IMR-90 (cell line): ENCODE data around the gene CCL2. TPM values are rescaled to one million over a fixed set of nuclear protein-coding genes. Genes with fewer than 3 reads are reported as not detected.

Experiments
- ATAC-seq: fragments of 200-7000 bp; cut with Tn5 transposase; 2 replicates; pipeline ENCODE4 v1.9.1; 2020; ENCODE audit warnings: low read depth, mild to moderate bottlenecking, moderate library complexity
- BruUV-seq: library from RNA; stranded (reverse); fragments of 400-500 nt; replicated peaks from 2 replicates; lab custom pipeline; 2021; lab: Mats Ljungman, UMichigan
- CTCF ChIA-PET: fragments of 300-600 bp; formaldehyde crosslinking; extraction: SDS; loops from one replicate; lab custom pipeline; 2021; ENCODE audit warnings: antibody characterized with exemption; lab: Yijun Ruan, JAX
- POLR2A ChIA-PET: fragments of 300-600 bp; sonication (Branson Sonifier 250); formaldehyde crosslinking; loops from one replicate; lab custom pipeline; 2022; ENCODE audit warnings: antibody characterized with exemption; ENCODE audit not compliant: unreplicated experiment; lab: Charles Lee
- DNase-seq: peaks from one replicate; pipeline ENCODE4 v3.0.0; 2013
- H2AFZ ChIP-seq: replicated peaks from 2 replicates; pipeline ENCODE3; 2013; ENCODE audit warnings: low read length, mild to moderate bottlenecking; ENCODE audit not compliant: poor library complexity
- H2AK5ac ChIP-seq: 2 replicates; pipeline ENCODE4 v1.6.1; 2013; ENCODE audit warnings: low read depth, low read length, inconsistent platforms
- H2AK9ac ChIP-seq: replicated peaks from 2 replicates; pipeline ENCODE3; 2013; ENCODE audit warnings: mild to moderate bottlenecking, low read depth, low read length, moderate library complexity; ENCODE audit not compliant: poor library complexity
- H2BK120ac ChIP-seq: 2 replicates; pipeline ENCODE4 v1.6.1; 2013; ENCODE audit warnings: low read depth, low read length, inconsistent platforms
- H2BK15ac ChIP-seq: 3 replicates; pipeline ENCODE4 v1.6.1; 2013; ENCODE audit warnings: low read depth, low read length, inconsistent platforms
- H2BK20ac ChIP-seq: 2 replicates; pipeline ENCODE4 v1.6.1; 2013; ENCODE audit warnings: low read depth, mild to moderate bottlenecking, inconsistent platforms, low read length, moderate library complexity
- H2BK5ac ChIP-seq: 2 replicates; pipeline ENCODE4 v1.6.1; 2013; ENCODE audit warnings: mild to moderate bottlenecking, low read depth, low read length, inconsistent platforms; ENCODE audit not compliant: poor library complexity, severe bottlenecking
- H3K14ac ChIP-seq: replicated peaks from 2 replicates; pipeline ENCODE4 v1.6.1; 2013; ENCODE audit warnings: low read depth, low read length, inconsistent platforms
- H3K18ac ChIP-seq: 2 replicates; pipeline ENCODE4 v1.6.1; 2013; ENCODE audit warnings: low read depth, low read length, control low read depth
- H3K23ac ChIP-seq: 2 replicates; pipeline ENCODE4 v1.6.1; 2013; ENCODE audit warnings: low read depth, low read length, inconsistent platforms
- H3K27ac ChIP-seq: 2 replicates; pipeline ENCODE4 v1.5.1; 2013; ENCODE audit warnings: mild to moderate bottlenecking, control low read depth, low read length; ENCODE audit not compliant: insufficient read depth
- H3K27me3 ChIP-seq: 2 replicates; pipeline ENCODE4 v1.6.1; 2013; ENCODE audit warnings: low read length; ENCODE audit not compliant: control insufficient read depth, insufficient read depth
- H3K36me3 ChIP-seq: 2 replicates; pipeline ENCODE4 v1.6.1; 2013; ENCODE audit warnings: low read length, mixed read lengths; ENCODE audit not compliant: control insufficient read depth, insufficient read depth
- H3K4ac ChIP-seq: 2 replicates; pipeline ENCODE4 v1.6.1; 2013; ENCODE audit warnings: low read depth, low read length, inconsistent platforms
- H3K4me1 ChIP-seq: 2 replicates; pipeline ENCODE4 v1.6.1; 2013; ENCODE audit warnings: low read length, mixed read lengths; ENCODE audit not compliant: control insufficient read depth, insufficient read depth
- H3K4me2 ChIP-seq: 2 replicates; pipeline ENCODE4 v1.6.1; 2013; ENCODE audit warnings: low read depth, mild to moderate bottlenecking, control low read depth, low read length, moderate library complexity
- H3K4me3 ChIP-seq: 2 replicates; pipeline ENCODE4 v1.5.1; 2013; ENCODE audit warnings: low read depth, mild to moderate bottlenecking, control low read depth, low read length, moderate library complexity; ENCODE audit not compliant: insufficient read depth
- H3K56ac ChIP-seq: 2 replicates; pipeline ENCODE4 v1.6.1; 2013; ENCODE audit warnings: low read length, inconsistent platforms; ENCODE audit not compliant: insufficient read depth; ENCODE audit errors: extremely low read depth
- H3K79me1 ChIP-seq, 2 experiments: 2 replicates each; pipeline ENCODE4 v1.6.1; 2013; ENCODE audit warnings: low read length in 2 of 2, inconsistent platforms in 1 of 2, low read depth in 1 of 2
- H3K9ac ChIP-seq: 2 replicates; pipeline ENCODE4 v1.6.1; 2013; ENCODE audit warnings: low read depth, low read length, control low read depth
- H3K9me1 ChIP-seq: 2 replicates; pipeline ENCODE4 v1.6.1; 2013; ENCODE audit warnings: low read length, inconsistent platforms; ENCODE audit not compliant: insufficient read depth
- H3K9me3 ChIP-seq: 2 replicates; pipeline ENCODE4 v1.6.1; 2013; ENCODE audit warnings: low read length; ENCODE audit not compliant: control insufficient read depth, insufficient read depth
- H4K20me1 ChIP-seq: 2 replicates; pipeline ENCODE4 v1.6.1; 2013; ENCODE audit warnings: low read length, inconsistent platforms; ENCODE audit not compliant: insufficient read depth
- H4K5ac ChIP-seq: 2 replicates; pipeline ENCODE4 v1.6.1; 2013; ENCODE audit warnings: mild to moderate bottlenecking, low read depth, low read length, control low read depth
- H4K8ac ChIP-seq, 2 experiments: 2 replicates each; pipeline ENCODE4 v1.6.1; 2013; ENCODE audit warnings: low read depth in 2 of 2, low read length in 2 of 2, control low read depth in 1 of 2, inconsistent platforms in 1 of 2
- H4K91ac ChIP-seq: 2 replicates; pipeline ENCODE4 v1.6.1; 2013; ENCODE audit warnings: low read depth, low read length, inconsistent platforms; ENCODE audit not compliant: insufficient read depth
- BHLHE40 ChIP-seq: fragments of 150-350 bp; IDR thresholded peaks from 2 replicates; pipeline ENCODE4 v1.6.1; 2016; ENCODE audit warnings: mild to moderate bottlenecking, low read depth, low read length
- CEBPB ChIP-seq: IDR thresholded peaks from 2 replicates; pipeline ENCODE4 v1.6.1; 2012; ENCODE audit warnings: low read depth, low read length, improper control_type of control experiment
- CHD1 ChIP-seq: IDR thresholded peaks from 2 replicates; pipeline ENCODE4 v1.6.1; 2012; ENCODE audit warnings: low read depth, low read length, improper control_type of control experiment
- FOS ChIP-seq: fragments of 150-350 bp; IDR thresholded peaks from 2 replicates; pipeline ENCODE4 v1.6.1; 2016; ENCODE audit warnings: low read depth, low read length
- MAFK ChIP-seq: IDR thresholded peaks from 2 replicates; pipeline ENCODE4 v1.6.1; 2012; ENCODE audit warnings: low read depth, low read length, improper control_type of control experiment
- MAZ ChIP-seq: IDR thresholded peaks from 2 replicates; pipeline ENCODE4 v1.6.1; 2012; ENCODE audit warnings: low read depth, mild to moderate bottlenecking, low read length, improper control_type of control experiment, moderate library complexity, borderline replicate concordance
- MXI1 ChIP-seq: IDR thresholded peaks from 2 replicates; pipeline ENCODE4 v1.6.1; 2012; ENCODE audit warnings: low read depth, mild to moderate bottlenecking, low read length, moderate library complexity, borderline replicate concordance
- NFE2L2 ChIP-seq: fragments of 150-350 bp; IDR thresholded peaks from 2 replicates; pipeline ENCODE4 v1.6.1; 2016; ENCODE audit warnings: low read depth, mild to moderate bottlenecking, low read length
- POLR2A ChIP-seq: IDR thresholded peaks from 2 replicates; pipeline ENCODE4 v1.6.1; 2012; ENCODE audit warnings: mild to moderate bottlenecking, low read depth, low read length
- RAD21 ChIP-seq: IDR thresholded peaks from 2 replicates; pipeline ENCODE4 v1.6.1; 2012; ENCODE audit warnings: low read length, improper control_type of control experiment
- RCOR1 ChIP-seq: IDR thresholded peaks from 2 replicates; pipeline ENCODE4 v1.6.1; 2012; ENCODE audit warnings: mild to moderate bottlenecking, low read length, improper control_type of control experiment; ENCODE audit not compliant: insufficient replicate concordance
- RFX5 ChIP-seq: IDR thresholded peaks from 2 replicates; pipeline ENCODE4 v1.8.0; 2012; ENCODE audit warnings: low read depth, mild to moderate bottlenecking, low read length, moderate library complexity
- SMC3 ChIP-seq: fragments of 150-350 bp; IDR thresholded peaks from 2 replicates; pipeline ENCODE4 v1.6.1; 2016; ENCODE audit warnings: low read depth, mild to moderate bottlenecking, antibody characterized with exemption, low read length, moderate library complexity
- WGBS, 2 experiments: methylation state at CpG; one replicate each; pipeline versions ENCODE4 v1.1.5 to v1.1.7; 2013; ENCODE audit warnings: missing lambda C conversion rate in 2 of 2; ENCODE audit not compliant: insufficient read length in 1 of 2; ENCODE audit errors: extremely low coverage in 2 of 2; 5-methylcytosine and 5-hydroxymethylcytosine counted together
- dilution Hi-C: fragments of 300-500 bp; cut with HindIII; formaldehyde crosslinking; loops from one replicate; pipeline ENCODE4 v1.14.3; 2018; ENCODE audit warnings: low sequenced_read_pairs; ENCODE audit not compliant: unreplicated experiment
- in situ Hi-C: fragments of 300-500 bp; cut with MboI; formaldehyde crosslinking; loops from 3 replicates; pipeline ENCODE4 v1.14.3; 2019; ENCODE audit warnings: low sequenced_read_pairs, inconsistent platforms, mixed read lengths
- intact Hi-C: fragments of 100-400 bp; cut with micrococcal nuclease; formaldehyde crosslinking; loops from 2 replicates; pipeline ENCODE4 v1.10.0; 2022
- polyA plus RNA-seq, 3 experiments: library from polyadenylated mRNA; depleted of rRNA; stranded (reverse); fragments of >200 nt; gene quantifications; 2 replicates each; pipeline ENCODE4 v1.2.3, GENCODE V29; 2012; ENCODE audit warnings: low replicate concordance in 1 of 3
- total RNA-seq: library from RNA; depleted of rRNA; stranded (reverse); fragments of >200 nt; gene quantifications from 2 replicates; pipeline ENCODE4 v1.2.3, GENCODE V29; 2012
- TF ChIP-seq, protein P1 (sequence below): fragments of 150-350 bp; IDR thresholded peaks from 2 replicates; pipeline ENCODE4 v1.6.1; 2016; ENCODE audit warnings: low read depth, mild to moderate bottlenecking, low read length, moderate library complexity, borderline replicate concordance
- TF ChIP-seq, protein P2 (sequence below): conservative IDR thresholded peaks from 2 replicates; pipeline ENCODE4 v1.5.1; 2012; ENCODE audit warnings: mild to moderate bottlenecking, low read depth, low read length, improper control_type of control experiment
- TF ChIP-seq, protein P3 (sequence below): fragments of 150-350 bp; IDR thresholded peaks from 2 replicates; pipeline ENCODE4 v1.6.1; 2017; ENCODE audit warnings: mild to moderate bottlenecking, antibody characterized with exemption, low read length, low read depth

The CCL2 gene
- total and polyA plus RNA-seq, 2 of the 4 experiments (the other 2 are of a cell fraction), result 103 to 206 TPM

DNA sequence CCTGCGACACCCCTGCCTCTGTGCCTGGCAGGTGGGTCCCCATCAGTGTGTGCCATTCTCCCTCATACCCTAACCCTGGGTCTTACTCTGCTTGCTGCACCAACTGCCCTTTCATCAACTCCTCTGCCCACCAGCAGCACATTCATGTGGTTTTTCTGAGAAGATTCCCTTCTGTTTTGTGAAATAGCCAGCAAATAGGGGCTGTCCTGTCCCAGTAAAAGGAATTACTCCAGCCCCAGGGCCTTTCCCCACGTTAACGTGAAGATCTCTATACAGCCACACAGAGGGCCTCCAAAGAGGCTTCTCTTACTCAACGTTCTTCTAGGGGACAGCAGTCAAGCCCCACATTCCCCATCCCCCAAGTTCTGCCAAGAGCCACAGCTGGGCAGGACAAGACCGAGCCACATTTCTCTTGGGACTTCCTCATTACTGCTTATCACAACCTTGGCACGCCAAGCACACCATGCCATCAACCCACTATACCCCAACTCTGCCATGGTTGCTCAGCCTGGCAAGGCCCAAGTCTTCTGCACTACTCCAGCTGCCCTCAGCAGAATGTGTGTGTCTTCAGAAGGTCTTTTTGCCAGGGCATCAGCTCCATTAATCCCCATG, 18.7 kb upstream of the CCL2 start:
- Histone ChIP-seq H2BK120ac (no peak overlapping the region), H4K20me1 (no peaks in the 10 kb centered on the region), H3K56ac (no peak overlapping the region), H3K79me1 (no peaks in the 10 kb centered on the region), H2BK20ac (no peak overlapping the region), H2AK5ac (no peak overlapping the region), H2AK9ac (no peak overlapping the region), H3K4me1 (peaks cover 4% of the 10 kb centered on the region; the same call in 1 of the 2 replicates), H2AFZ (no peak overlapping the region), H3K4ac (no peak overlapping the region), H2BK5ac (no peak overlapping the region), H3K9me1 (no peaks in the 10 kb centered on the region), H3K18ac (no peak overlapping the region), H3K4me2 (no peak overlapping the region), H2BK15ac (no peak overlapping the region), H3K4me3 (no peak overlapping the region), H3K9ac (no peak overlapping the region), H3K9me3 (no peaks in the 10 kb centered on the region), H4K5ac (no peak overlapping the region), H3K27ac (no peak overlapping the region), H4K8ac (no peak overlapping the region), H4K91ac (no peak overlapping the region), H3K23ac (no peak overlapping the region), H3K14ac (no peak overlapping the region), H3K36me3 (no peaks in the 10 kb centered on the region), H3K27me3 (no peaks in the 10 kb centered on the region; the same call in 1 of the 2 replicates)
- 79% methylated on average over 2 of the region's 6 CpGs; no CpG with 5 or more reads in 1 of the 2 experiments for WGBS, 2 experiments
- ChIA-PET CTCF (no interaction called here), POLR2A (no interaction called here)
- TF ChIP-seq FOS, result no peak
- no peak for TF ChIP-seq RAD21
- TF ChIP-seq, protein P1, sequence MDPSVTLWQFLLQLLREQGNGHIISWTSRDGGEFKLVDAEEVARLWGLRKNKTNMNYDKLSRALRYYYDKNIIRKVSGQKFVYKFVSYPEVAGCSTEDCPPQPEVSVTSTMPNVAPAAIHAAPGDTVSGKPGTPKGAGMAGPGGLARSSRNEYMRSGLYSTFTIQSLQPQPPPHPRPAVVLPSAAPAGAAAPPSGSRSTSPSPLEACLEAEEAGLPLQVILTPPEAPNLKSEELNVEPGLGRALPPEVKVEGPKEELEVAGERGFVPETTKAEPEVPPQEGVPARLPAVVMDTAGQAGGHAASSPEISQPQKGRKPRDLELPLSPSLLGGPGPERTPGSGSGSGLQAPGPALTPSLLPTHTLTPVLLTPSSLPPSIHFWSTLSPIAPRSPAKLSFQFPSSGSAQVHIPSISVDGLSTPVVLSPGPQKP, result no peak
- TF ChIP-seq MAFK, result no peak
- TF ChIP-seq, protein P2, sequence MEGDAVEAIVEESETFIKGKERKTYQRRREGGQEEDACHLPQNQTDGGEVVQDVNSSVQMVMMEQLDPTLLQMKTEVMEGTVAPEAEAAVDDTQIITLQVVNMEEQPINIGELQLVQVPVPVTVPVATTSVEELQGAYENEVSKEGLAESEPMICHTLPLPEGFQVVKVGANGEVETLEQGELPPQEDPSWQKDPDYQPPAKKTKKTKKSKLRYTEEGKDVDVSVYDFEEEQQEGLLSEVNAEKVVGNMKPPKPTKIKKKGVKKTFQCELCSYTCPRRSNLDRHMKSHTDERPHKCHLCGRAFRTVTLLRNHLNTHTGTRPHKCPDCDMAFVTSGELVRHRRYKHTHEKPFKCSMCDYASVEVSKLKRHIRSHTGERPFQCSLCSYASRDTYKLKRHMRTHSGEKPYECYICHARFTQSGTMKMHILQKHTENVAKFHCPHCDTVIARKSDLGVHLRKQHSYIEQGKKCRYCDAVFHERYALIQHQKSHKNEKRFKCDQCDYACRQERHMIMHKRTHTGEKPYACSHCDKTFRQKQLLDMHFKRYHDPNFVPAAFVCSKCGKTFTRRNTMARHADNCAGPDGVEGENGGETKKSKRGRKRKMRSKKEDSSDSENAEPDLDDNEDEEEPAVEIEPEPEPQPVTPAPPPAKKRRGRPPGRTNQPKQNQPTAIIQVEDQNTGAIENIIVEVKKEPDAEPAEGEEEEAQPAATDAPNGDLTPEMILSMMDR, result no peak
- TF ChIP-seq MXI1, result no peak
- TF ChIP-seq SMC3, result no peak
- no peak for TF ChIP-seq CEBPB
- TF ChIP-seq RFX5, result no peak
- no peak for TF ChIP-seq MAZ
- TF ChIP-seq, protein P3, sequence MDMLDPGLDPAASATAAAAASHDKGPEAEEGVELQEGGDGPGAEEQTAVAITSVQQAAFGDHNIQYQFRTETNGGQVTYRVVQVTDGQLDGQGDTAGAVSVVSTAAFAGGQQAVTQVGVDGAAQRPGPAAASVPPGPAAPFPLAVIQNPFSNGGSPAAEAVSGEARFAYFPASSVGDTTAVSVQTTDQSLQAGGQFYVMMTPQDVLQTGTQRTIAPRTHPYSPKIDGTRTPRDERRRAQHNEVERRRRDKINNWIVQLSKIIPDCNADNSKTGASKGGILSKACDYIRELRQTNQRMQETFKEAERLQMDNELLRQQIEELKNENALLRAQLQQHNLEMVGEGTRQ, result no peak
- no peak for TF ChIP-seq RCOR1
- TF ChIP-seq NFE2L2, result no peak
- TF ChIP-seq CHD1, result no peak
- TF ChIP-seq BHLHE40, result no peak
- TF ChIP-seq POLR2A, result no peak
- DNase-seq (no peak), ATAC-seq (no peak)
- intact Hi-C loops (no loop called here), in situ Hi-C loops (no loop called here), dilution Hi-C loops (no loop called here)
- no TSS peak for BruUV-seq
